GM19023 (cell line): ENCODE results near the gene SPATA33.
A peak's percentile ranks its signal among the peaks of the same experiment; 100 is the strongest.
"Not testable (repeated sequence)": the region's sequence is repeated elsewhere in the genome, so short reads cannot be mapped to it uniquely, and the experiment has no call there.

Source experiments
- ATAC-seq: cut with Tn5 transposase; IDR thresholded peaks from one replicate; pipeline ENCODE4 v1.9.1; 2021; ENCODE audit warnings: mild to moderate bottlenecking, moderate library complexity; ENCODE audit not compliant: unreplicated experiment

The SPATA33 gene

DNA sequence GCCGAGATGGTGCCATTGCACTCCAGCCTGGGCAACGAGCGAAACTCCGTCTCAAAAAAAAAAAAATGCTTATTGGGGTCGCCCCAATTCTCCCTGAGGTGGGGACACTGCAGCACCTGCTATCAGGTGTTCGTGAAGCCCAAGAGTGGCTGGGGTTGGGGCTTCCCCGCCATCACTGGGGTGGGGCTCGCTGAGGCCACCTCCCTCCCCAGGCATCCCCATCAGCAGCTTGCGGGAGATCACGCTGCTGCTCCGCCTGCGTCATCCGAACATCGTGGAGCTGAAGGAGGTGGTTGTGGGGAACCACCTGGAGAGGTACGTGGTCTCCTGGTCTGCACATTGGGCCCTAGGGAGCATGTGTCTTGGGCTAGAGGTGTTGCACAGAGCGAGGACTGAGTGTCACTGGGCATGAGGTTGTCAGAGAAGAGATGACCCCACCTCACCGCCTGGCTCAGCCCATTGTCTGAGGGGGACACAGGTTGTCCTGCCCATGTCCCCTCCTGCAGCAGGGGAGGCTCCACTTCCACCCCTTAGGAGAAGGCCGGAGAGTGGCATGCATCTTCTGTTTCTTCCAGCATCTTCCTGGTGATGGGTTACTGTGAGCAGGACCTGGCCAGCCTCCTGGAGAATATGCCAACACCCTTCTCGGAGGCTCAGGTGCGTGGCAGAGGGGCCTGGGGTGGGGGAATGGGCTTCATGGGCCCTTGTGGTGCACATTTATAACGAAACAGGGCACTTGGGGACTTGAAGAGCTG lies 33.8 kb downstream of the SPATA33 start:
- ATAC-seq, result no peak

DNA sequence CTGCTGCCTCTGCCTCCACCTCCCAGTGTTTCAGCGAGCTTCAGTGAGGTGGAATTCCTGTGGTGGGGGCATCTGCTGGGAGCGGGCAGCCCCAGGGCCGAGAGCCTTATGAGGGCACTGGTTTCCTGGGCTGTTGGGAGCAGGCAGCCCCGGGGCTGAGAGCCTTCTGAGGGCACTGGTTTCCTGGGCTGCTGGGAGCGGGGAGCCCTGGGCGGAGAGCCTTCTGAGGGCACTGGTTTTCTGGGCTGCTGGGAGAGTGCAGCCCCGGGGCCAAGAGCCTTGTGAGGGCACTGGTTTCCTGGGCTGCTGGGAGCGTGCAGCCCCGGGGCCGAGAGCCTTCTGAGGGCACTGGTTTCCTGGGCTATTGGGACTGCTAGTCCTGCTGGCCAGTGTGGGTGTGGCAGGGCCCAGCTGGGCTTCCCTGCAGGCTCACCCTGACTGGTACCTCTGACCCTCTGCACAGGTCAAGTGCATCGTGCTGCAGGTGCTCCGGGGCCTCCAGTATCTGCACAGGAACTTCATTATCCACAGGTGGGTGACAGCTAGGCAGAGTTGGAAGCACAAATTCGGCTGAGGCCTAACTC lies 34.4 kb downstream of the SPATA33 start:
- ATAC-seq, result no peak

DNA sequence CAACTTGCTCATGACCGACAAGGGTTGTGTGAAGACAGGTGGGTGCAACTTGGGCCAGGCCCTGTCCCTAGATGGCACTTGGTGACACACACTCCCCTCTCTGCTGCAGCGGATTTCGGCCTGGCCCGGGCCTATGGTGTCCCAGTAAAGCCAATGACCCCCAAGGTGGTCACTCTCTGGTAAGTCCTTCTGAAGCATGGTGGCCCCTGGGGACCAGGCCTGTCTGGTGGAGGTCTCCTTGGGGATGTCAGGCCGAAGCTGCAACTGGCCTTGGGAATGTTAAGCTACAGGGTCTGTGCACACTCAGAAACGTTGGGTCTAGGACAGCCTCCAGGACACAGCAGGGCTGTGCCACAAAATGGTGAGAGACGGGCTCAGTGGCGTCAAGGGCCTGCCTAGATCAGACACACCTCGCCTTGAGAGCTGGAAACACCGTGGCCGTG lies 35.7 kb downstream of the SPATA33 start:
- ATAC-seq, result no peak

DNA sequence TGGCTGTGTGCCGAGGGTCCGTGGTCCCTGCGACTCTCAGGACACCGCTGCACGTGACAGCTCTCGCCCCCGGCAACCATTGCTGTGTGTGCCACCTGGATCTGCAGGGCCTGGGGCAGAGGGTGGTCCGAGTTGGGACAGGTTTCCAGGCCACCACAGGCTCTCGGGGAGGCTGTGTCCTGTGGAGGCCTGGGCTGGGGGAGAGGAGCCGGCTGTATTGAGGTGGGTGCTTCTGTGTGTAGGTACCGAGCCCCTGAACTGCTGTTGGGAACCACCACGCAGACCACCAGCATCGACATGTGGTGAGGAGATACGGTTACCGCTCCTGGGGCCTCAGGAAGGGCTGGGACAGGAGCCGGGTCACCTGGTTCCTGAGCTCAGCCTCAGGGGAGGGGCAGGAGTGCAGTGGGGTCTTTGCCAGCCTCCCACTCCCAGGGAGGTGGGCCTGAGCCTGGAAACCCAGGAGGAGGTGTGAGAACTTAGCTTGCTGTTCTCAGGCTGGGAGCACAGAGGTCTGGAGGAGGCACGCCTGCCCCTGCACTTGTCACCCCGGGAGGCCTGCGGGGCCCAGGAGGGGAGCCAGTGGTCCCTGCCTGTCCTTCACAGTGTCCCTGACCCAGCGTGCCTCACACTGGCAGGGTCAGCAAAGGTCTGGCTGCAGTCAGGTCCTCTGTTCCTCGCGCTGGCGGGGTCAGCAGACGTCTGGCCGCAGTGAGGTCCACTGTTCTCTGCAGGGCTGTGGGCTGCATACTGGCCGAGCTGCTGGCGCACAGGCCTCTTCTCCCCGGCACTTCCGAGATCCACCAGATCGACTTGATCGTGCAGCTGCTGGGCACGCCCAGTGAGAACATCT lies 36.5 kb downstream of the SPATA33 start:
- no peak for ATAC-seq

DNA sequence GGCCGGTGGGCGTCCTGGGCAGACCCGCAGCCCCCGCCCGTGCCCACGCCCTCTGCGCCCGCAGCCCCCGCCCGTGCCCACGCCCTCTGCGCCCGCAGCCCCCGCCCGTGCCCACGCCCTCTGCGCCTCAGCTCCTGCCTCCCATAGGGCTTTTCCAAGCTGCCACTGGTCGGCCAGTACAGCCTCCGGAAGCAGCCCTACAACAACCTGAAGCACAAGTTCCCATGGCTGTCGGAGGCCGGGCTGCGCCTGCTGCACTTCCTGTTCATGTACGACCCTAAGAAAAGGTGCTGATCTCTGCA lies 37.1 kb downstream of the SPATA33 start:
- ATAC-seq, result not testable (repeated sequence)

DNA sequence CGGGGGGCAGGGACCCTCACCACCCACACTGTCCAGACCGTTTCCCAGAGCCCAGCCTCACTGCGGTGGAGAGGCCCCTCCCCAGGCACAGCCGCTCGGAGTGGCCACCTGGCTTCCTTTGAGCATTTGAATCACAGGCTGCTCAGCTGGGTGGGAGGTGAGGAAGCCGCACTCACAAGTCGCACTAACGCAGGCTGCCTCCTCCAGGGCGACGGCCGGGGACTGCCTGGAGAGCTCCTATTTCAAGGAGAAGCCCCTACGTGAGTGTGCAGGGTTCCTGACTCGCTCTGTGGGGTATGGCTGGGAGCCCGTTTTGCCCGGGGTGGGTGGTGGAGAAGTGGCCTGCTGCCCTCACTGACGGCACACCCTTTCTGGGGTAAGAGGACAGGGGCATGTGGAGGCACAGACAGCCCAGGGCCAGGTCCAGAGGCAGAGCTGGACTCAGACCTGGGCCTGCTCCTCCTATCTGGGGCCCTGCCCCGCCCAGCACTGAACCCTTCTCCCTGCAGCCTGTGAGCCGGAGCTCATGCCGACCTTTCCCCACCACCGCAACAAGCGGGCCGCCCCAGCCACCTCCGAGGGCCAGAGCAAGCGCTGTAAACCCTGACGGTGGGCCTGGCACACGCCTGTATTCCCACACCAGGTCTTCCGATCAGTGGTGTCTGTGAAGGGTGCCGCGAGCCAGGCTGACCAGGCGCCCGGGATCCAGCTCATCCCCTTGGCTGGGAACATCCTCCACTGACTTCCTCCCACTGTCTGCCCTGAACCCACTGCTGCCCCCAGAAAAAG lies 37.6 kb downstream of the SPATA33 start:
- no peak for ATAC-seq

DNA sequence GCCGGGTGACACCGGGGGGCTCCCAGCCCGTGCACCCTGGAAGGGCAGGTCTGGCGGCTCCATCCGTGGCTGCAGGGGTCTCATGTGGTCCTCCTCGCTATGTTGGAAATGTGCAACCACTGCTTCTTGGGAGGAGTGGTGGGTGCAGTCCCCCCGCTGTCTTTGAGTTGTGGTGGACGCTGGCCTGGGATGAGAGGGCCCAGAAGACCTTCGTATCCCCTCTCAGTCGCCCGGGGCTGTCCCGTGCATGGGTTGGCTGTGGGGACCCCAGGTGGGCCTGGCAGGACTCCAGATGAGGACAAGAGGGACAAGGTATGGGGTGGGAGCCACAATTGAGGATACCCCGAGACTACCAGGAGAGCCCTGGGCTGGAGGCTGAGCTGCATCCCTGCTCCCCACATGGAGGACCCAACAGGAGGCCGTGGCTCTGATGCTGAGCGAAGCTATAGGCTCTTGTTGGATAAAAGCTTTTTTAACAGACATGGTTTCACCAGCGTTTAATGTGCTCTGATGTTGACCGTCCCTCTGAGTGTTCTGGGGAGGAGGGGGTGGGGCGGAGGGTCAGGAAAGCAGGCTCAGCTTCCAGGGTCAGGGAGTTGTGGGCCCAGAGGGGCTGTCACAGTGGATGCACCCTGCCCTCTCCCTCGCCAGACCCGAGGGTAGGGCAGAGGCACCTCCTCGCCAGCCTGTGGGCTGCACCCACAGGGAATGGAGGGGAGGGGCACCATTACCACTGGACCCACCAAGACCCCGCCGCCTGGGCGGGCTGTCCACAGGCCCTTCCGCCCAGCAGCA lies 38.4 kb downstream of the SPATA33 start:
- no peak for ATAC-seq

DNA sequence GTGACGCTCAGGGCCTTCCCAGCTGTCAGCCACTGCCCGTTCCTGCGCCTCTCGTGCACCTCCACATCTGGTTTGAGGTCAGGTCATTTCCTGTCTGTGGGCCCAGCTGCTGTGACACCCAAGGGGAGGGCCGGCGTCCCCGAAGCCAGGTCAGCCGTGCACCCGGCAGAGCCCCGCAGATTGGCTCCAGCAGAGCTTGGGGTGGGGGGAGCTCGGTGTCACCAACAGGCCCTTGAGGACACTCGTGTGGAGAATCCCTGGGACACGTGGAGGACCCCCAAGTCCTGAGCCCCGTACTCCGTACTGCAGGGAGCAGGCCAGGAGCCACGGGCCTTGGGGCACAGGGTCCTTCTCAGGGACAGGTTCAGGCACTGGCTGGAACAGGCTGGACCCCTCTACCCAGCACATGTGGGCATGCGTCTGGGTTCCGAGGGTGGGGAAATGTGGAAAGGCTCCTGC lies 39.1 kb downstream of the SPATA33 start:
- no peak for ATAC-seq

DNA sequence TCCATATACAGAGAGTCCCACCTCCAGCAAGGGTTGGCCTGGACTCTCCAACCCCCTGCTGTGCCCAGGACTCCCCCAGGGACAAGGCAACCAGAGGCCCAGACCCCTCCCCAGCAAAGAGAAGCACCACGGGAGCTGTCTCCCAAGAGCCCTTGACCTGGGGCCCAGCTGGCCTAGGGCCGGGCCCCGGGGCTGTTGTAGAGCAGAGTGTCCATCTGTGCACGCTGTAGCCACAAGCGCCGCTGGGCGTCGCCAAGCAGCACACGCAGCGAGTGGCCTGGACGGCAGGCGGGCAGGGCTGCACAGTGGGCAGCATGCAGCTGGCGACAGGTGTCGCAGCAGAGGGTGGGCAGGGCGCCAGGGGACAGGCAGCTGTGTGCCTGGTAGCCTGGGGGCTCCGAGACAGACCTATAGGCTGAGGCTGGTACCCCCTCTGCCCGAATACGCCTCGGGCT lies 39.6 kb downstream of the SPATA33 start:
- no peak for ATAC-seq

DNA sequence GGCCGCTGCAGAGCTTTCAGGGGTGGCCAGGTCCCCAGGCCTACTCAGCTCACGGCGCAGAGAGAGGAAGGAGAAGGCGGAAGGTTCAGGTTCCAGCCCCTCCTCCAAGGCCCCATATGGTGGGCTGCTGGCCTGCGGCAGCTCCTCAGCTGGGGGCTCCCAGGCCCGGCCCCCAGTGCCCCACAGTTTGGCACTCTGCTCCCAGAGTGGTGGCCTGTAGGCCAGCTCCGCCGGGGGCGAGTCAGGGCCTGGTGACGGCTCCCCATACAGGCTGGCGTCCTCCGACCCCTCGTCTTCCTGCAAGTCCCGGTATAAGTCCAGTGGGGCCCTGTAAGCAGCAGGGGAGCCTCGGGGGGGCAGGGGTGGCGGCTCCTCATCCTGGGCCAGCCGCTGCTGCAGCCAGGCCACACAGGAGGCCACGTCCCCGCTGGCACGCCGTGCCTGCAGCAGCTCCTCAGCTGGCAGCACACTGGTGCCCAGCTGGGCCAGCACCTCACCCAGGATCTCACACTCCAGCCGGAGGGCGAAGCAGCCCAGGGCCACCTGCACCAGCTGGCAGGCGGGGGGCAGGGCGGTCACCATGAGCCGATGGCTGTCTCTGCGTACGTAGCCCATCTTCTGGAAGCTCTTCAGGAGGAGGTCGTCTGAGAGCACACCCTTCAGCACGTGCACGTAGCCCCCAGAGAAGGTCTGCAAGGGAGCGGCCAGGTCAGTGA lies 40.1 kb downstream of the SPATA33 start:
- ATAC-seq, result no peak

DNA sequence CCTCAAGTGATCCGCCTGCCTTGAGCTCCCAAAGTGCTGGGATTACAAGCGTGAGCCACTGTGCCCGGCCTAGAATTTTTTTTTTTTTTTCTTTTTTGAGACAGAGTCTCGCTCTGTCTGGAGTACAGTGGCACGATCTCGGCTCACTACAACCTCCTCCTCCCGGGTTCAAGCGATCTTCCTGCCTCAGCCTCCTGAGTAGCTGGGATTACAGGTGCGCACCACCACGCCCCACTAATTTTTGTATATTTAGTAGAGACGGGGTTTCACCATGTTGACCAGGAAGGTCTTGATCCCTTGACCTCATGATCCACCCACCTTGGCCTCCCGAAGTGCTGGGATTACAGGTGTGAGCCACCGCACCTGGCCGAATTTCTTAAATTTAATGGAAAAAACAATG lies 41.1 kb downstream of the SPATA33 start:
- ATAC-seq, result not testable (repeated sequence)

DNA sequence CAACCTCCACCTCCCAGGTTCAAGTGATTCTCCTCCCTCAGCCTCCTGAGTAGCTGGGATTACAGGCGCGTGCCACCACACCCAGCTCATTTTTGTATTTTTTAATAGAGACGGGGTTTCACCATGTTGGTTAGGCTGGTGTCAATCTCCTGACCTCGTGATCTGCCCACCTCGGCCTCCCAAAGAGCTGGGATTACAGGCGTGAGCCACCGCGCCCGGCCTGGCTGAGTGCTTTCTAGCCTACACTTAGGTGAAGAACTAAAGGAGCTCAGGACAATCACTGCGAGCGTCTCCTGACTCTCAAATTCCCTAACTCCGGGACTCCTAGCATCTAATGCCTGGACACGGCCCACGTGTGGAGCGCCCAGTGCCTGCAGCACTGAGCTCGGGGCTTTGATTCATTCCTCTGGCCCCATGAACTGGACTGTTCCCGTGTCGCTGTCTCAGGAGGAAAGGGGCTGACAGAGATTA lies 42.0 kb downstream of the SPATA33 start:
- ATAC-seq, result not testable (repeated sequence)

DNA sequence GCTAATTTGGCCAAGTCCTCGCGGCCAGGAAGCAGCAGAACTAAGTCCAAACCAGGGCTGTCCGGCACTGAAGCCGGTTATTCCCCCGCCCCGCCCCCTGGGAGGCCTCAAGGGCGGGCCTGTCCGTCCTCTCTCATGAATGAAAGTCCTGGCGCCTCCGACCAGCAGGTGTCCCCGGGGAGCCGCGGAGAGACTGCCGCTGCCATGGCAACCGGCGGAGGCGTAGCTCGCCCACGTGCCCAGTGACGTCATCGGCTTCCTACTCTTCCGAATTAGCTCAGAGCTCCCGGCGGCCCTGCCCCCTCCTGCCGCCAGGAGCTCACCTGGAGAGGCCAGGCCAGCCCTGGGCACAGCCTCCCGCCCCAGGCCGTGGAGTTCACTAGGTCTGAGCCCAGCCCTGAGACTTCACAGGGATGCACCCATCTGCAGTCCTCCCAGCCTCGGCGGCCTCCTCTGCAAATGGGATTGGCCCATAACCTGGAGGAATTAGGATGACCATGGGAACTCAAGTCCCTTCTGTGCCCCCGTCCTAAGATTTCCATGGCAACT lies 42.5 kb downstream of the SPATA33 start:
- peak; percentile 38 for ATAC-seq

DNA sequence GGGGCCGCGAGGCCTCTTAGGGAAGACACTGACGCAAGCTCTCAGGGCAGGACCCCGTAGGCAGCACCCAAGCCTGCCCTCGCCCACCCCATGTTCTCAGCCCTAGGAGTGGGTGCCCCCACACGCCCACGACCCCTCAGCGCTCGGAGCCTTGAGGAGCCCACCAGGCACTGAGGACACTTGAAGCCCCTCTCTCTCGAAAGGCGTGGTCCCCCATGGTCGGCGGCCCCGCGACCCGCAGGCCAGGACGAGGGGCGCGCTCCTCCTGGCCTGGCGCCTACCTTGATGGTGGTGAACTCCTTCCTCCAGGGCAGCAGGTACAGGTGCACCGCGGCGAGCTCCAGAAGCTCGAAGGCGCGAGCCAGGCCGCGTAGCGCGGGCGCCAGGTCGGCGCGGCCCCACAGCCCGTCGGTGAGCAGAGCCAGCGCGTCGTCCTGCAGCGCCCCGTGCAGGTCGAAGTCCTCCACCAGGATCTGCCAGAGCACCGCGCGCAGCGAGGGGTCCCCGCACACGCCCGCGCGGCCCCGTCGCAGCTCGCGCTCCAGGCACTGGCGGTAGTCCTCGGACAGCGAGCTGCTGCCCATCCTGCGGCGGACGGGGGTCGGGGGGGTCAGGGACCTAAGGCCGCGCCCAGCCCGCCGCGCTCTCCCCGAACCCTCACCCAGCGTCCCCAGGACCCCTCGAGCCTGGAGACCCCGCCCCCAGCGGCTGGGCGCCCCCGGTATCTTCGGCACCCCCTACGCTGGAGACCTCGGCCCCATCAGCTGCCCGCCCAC lies 43.2 kb downstream of the SPATA33 start:
- peak; percentile 4 for ATAC-seq

DNA sequence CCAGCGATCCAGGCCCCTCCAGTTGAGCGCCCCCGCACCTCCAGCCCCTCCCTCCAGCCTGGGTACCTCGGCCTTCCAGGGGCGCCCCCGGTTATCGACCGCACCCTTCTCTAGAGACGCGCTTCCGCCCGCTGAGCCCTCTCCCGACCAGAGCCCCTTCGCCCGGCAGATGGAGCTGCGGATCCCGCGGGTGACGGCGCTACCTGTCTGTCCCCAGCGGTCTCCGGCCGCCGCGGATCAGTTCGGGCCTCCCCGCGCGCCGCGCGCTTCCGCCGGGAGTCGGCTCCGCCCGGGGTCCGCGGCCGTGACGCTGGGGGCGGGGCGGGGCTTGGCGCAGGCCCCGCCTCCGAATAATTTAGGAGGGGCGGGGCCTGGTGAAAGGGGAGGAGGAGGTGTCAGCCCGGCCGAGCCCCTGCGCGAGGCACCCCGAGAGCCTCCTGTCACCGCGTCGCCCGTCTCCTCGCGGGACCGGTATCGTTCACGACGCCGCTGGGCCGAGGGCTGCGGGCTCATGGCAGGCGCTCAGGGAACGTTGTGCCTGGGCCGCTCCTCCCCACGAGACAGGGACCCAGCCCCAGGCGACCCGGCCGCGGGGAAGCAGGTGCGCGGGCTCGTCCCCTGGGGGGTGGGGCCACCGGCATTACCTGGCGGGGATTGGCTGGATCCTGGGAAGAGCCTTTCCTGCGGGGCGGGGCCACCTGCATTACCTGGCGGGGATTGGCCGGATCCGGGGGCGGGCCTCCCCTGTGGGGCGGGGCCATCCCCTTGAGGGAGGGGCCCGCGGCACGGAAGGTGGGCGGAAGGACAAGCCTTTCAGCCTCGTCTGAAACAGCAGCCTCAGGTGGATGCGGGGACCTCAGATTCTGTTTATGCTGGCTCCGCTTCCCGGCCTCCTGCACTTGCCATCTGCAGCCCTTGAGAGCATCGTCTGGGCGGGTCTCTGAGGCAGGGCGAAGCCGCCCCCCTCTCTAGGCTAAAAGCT lies 44.1 kb downstream of the SPATA33 start, which contains the start of gene SPATA2L:
Gene SPATA2L (minus strand): TSS at position 281 of the 982 bp plus-strand sequence. CDS start 473 bp downstream, outside the sequence.
- peak; percentile 68 for ATAC-seq

DNA sequence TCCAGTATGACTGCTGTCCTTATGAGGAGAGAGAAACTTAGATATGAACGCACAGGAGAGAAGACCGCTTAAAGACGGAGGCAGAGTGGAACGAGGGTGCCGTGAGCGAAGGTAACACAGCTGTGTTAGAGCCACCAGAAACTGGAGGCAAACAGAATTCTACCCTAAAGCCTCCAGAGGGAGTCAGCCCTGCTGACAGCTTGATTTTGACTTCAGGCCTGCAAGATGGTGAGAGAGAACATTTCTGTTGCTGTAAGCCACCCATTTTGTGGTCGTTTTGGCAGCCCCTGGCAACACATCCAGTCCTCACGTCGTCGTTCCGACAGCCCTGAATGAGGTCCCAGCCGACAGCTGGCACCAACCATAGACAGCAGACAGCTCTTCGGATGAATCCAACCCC lies 46.6 kb downstream of the SPATA33 start:
- ATAC-seq, result no peak

DNA sequence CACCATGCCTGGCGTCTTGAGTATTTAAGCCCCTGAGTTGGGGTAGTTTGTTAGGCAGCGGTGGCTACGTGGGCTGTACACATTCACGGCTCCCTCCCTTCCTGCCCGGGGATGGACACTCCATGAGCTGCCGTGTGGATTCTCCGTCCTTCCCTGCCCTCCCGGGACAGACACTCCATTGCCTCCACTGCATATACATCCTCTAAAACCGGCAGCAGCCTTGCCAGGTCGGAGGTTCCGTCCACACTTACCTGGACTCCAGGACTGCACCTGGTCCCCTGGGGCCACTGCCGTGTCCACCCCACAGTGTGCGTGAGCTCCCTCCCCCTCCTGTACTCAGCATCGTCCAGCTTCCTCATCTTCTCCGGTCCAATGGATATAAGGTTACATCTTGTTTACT lies 47.4 kb downstream of the SPATA33 start:
- ATAC-seq, result no peak
